Stimulated activated CD4-positive, alpha-beta T cell treated with anti-CD3 and anti-CD28 coated beads, Interleukin-4, amount 100 ng/mL, for 4 hours (primary cell): Measurements from ENCODE around the gene ALDH2.
A peak's percentile ranks its signal among the peaks of the same experiment; 100 is the strongest.
"Not testable (repeated sequence)": the region's sequence is repeated elsewhere in the genome, so short reads cannot be mapped to it uniquely, and the experiment has no call there.

Experiments
- DNase-seq, 2 experiments: peaks; one replicate each; pipeline ENCODE4 v3.0.0-alpha.2; 2020

Gene ALDH2

DNA sequence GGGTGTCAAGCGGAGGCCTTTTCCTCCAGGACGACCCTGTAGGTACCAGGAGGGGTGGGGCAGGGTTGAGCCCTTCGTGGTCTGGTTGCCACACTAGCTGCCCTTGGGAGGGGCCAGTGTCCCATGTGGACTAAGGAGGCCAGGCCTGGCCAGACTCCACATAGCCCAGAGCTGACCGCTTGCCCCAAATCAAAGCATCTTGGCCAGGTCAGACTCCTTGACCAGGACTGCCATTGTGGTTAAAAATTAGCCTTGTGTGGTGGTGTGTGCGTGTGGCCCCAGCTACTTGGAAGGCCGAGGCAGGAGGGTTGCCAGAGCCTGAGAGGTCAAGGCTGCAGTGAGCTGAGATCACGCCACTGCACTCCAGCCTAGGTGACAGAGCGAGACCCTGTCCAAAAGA, 24.8 kb downstream of the ALDH2 start:
- no peak for DNase-seq

DNA sequence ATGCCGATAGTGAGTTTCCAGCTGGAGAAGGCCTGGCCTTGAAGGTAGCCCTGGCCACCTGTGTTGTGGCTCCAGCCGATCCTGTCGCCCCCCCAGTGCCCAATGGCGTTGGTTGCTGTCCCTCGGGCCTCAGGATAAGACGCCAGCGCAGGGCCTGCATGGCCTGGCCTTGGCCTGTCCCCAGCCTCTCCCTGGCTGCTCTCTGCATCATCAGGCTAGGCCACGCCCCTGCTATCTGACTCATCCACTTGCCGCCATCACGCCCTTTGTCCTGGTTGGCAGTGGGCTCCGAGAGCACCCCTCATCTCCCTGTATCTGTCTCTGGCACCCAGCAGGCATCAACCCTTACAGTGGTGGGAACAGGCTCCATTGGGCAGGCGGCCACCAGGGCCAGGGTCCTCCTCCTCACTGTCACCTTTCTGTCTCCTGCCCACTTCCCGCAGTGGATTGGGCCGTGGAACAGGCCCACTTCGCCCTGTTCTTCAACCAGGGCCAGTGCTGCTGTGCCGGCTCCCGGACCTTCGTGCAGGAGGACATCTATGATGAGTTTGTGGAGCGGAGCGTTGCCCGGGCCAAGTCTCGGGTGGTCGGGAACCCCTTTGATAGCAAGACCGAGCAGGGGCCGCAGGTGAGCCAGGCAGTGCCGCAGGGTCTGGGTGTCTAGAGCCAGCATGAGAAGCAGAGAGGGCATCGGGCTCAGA, 25.6 kb downstream of the ALDH2 start:
- no peak for DNase-seq

DNA sequence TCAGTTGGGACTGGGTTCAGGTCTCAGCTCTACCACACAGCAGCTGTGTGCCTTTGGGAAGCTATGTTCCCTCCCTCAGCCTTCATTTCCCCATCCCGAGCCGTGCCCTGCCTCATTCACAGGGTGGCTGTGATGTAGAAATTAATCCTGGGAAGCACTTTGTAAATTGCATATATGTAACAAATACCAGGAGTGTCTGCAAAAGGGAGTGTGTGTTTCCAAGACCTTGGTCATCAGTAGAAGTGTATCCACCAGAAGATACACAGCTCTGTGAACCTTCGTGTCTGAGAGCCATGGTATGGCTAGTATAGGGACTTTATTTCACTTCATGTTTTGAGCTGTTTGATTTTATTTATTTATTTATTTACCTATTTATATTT, 26.1 kb downstream of the ALDH2 start:
- no peak for DNase-seq

DNA sequence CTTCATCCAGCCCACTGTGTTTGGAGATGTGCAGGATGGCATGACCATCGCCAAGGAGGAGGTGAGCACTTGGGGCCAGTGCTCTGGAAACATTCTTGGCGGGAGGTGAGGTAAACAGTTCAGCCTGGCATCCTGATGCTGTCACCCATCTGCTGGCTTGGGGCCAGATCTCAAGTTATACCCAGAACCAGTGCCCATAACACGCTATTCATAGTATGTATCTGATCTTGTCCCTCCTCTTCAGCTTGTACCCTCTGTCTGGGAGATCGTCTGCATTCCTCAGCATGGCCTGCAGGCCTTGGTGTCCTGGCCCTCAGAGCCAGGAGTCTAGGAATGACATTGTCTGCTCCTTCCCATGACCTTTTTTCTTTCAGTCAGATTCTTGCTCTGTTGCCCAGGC, 31.4 kb downstream of the ALDH2 start:
- DNase-seq, result no peak

DNA sequence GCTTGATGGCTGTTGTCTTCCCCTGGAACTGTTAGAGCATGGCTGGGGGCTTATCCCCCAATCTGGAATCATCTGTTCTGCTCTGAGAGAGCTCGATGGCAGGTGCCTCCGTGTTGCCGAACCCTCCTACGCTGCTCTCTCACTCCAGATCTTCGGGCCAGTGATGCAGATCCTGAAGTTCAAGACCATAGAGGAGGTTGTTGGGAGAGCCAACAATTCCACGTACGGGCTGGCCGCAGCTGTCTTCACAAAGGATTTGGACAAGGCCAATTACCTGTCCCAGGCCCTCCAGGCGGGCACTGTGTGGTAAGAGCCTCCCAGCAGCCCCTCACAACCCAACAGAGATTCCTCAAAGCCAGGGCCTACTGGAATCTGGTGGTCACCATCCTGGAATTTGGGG, 33.0 kb downstream of the ALDH2 start:
- DNase-seq, result no peak

DNA sequence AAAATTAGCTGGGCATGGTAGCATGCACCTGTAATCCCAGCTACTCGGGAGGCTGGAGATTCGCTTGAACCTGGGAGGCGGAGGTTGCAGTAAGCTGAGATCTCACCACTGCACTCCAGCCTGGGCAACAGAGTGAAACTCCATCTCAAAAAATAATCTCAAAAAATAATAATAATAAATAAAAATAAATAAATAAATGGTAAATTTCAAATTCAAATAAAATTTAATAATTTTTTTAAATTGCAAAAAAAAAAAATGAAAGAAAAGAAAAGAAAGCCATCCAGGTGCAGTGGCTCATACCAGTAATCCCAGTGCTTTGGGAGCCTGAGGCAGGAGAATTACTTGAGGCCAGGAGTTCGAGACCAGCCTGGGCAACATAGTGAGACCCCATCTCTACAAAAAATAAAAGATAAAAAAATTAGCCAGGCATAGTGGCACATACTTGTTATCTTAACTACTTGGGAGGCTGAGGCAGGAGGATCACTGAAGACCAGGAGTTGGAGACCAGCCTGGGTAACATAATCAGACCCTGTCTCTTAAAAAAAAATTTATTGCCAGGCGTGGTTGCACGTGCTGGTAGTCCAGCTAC, 36.4 kb downstream of the ALDH2 start:
- no peak for DNase-seq

DNA sequence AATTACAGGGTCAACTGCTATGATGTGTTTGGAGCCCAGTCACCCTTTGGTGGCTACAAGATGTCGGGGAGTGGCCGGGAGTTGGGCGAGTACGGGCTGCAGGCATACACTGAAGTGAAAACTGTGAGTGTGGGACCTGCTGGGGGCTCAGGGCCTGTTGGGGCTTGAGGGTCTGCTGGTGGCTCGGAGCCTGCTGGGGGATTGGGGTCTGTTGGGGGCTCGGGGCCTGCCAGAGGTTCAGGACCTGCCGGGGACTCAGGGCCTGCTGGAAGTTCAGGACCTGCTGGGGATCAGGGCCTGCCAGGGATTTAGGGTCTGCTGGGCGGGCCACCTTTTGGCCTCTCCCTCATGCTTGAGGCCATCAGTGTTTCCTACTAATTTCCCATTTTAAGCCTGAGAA, 37.1 kb downstream of the ALDH2 start:
- DNase-seq, result no peak

DNA sequence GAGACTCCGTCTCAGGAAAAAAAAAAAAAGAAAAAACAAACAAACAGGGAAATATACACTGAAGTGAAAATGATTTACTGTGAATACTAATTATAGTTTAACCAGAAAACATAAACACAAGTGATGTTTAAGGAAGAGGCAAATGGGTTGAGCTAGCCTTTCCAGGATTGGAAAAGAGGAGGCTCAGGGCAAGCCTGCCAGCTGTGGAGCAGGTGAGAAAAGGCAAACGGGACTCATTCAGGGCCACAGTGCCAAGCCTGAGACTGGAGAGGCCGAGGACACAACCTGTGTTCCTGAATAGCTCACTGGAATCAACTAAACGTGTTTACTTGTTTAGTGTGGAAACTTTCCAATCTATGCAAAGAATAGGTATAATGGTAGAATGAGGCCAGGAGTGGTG, 39.6 kb downstream of the ALDH2 start:
- DNase-seq, result no peak

DNA sequence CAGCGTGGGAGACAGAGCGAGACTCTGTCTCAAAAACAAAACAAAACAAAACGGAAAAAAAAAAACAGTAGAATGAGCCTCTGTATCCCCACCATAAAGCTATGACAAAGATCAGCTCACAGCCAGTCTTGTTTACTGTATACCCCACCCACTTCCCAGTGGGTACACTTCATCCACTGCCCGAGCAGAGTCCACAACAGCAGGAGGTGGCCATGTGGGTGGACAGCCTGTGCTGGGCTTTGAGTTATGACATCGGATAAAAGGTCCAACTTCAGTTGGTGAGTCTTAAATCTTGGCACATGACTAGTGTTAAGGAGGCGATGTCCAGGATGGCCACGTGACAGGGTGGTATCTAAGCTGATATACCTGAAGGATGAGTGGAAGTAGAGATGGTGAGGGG, 40.5 kb downstream of the ALDH2 start:
- no peak for DNase-seq

DNA sequence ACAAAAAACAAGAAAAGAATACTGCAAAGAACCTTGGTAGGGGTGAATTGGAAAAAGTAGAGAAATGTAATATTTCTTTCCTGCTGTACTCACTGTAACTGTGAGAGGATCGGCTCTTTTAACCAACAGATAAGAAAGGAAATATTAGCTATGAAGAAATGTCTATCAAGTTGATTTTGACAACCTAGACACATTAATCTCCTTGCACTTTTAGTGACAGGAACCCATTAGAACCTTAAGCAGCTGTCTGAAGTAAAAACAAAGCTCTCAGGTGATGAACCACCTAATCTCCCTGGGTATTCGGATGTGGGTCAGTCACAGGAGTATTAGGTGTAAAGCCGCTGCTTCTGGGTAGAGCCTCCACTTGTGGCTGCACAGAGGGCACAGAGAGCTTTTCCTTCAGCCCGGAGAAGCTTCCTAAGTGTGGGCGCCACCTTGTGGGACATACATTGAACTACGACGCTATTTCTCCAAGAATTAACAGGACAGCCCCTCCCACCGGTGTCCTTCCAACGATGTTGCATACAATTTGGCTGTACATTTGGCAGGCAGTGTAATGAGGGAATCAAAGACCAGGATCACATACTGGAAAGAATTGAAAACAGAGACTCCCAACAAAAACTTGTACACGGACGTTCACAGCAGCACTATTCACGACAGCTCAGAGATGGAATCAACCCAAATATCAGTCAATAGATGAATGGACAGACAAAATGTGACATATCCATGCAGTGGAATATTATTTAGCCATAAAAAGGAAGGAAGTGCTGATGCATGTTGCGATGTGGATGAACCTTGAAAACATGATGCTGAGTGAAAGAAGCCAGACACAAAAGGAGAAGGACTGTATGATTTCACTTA, 46.4 kb downstream of the ALDH2 start:
- peak; percentile 46 to 52 for DNase-seq

DNA sequence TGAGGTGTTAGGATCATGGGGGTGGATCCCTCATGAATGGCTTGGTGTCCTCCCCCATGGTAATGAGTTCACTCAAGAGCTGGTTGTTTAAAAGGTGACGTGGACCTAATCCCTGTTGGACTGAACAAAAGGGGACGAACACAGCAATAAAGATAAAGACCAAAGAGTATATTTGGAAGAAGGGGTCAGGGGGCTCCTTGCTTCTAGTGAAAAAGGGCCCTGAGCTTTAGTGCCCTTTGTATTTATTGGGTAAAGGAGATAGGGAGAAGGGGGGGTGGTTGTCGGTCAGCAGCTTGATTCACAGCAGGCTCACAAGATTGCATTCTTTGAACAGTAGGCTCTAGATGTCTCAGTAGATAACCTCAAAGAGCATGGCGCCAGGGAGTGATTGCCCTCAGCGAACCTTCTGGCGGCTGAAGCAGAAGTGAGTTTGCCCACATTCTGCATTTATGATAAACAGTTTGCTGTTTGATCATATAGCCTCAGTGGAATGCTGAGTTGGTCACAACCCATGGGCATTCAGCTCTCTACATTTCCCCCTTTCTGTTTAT, 49.4 kb downstream of the ALDH2 start:
- no peak for DNase-seq

DNA sequence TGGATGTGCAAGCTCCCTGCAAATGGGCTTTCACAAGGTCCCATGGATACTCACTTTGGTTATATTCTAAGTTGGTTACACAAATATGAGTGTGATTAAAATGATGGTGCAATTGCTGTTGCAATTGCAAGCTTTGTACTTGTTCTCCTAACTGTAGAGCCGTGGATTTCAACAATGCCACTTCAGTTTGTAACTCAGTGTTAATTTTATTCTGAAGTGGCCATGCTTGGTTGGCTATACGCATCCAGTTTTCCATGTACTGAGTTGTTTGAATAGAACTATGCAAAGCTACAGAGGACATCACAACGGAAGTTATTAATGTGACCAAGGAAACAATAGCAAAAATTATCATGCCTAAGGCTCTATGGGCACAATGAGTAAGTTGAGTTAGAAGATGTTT, 50.2 kb downstream of the ALDH2 start:
- not testable (repeated sequence) for DNase-seq

DNA sequence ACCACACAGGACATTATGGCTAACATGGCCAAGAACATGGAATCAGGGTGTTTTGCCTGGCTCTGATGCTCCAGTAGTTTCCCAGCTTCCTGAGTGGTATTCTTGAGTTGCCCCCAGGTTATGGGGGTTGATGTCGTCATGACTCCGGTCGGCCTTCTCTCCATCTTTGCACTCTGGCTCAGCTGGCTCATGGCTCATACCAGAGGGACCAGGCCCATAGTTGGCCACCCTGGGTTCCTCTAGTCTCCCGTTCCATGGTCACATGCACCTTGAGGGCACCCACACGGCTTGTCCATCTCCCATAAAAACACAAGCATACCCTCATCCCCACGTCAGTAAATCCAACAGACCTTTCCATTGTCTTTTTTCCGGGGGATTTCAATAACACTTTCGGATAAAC, 51.6 kb downstream of the ALDH2 start:
- no peak for DNase-seq

DNA sequence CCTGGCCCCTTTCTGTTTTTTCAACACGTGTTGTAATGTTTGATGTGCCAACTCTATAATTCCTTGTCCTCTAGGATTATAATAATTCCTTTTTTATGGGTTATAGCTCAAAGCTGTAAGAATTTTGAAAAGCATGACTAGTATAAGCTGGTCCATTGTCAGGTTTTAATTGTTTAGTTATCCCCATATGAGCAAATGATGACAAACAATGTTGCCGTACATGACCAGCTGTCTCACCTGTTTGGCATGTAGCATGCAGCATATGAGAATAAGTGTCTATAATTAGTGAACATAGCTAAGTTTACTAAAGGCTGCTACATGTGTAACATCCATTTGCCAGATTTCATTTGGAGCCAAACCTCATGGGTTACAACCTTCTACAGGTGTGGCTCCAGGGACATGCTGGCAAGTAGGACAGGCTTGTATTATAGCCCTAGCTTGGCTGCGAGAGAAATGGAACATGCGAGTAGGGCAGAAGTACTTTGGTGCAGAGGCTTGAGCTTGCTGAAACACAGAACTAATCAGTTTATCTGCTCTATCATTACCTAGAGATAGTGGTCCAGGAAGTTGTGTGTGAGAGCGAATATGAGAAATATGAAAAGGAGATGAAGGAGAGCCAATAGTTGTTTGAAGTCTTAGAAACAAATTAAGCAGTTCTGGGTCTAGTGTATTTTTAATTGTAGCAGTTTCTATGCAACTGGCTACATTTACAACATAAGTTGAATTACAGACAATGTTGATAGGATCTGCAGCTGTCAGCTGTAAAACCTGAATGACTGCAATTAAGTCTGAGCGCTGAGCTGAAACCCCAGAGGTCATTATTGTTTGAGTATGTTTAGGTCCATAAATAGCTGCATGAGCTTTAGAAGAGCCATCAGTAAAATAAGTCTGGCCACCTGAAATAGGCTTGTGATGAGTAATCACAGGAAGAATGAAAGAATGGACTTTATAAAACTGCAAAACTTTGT, 52.7 kb downstream of the ALDH2 start:
- DNase-seq, result no peak

DNA sequence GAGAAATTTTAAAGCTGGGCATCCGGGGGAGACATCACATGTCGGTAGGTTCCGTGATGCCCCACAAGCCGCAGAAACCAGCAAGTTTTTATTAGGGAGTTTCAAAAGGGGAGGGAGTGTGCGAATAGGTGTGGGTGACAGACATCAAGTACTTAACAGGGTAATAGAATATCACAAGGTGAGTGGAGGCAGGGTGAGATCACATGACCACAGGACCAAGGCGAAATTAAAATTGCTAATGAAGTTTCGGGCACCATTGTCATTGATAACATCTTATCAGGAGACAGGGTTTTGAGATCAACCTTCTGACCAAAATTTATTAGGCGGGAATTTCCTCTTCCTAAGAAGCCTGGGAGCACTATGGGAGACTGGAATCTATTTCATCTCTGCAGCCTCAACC, 54.1 kb downstream of the ALDH2 start:
- DNase-seq, result not testable (repeated sequence)

DNA sequence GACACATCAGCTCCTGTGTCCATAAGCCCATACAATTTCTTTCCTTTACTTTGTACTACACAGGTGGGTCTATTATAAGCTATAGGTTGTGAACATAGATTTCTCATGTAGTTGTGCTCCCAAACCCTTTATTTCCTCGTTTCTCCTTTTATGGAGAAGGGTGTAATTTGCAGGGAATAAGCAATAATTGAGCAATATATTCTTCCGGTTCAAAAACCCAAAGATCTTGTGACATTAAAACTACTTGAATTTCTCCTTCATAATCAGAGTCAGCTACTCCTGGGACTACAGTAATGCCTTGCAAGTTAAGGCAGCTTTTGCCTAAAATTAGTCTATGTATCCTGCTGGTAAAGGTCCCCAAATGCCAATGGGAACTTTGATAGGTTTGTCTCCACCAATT, 56.2 kb downstream of the ALDH2 start:
- DNase-seq, result no peak

DNA sequence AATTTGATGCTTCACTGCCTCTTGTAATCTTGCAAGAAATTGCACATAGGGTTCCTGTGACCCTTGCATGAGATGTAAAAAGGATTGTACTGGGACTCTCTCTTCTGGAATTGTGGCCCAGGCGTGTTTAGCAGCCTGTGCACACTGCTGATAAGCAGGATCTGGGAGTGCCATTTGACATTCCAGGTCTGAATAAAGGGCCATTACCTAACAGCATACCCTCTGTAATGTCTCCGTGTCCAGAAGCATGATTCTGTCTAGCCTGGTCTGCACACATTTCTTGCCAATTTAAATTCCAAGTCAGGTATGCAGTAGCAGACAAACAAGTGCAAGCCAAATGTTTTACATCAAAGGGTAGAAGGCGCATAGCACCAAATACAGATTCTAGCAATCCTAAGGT, 57.2 kb downstream of the ALDH2 start:
- DNase-seq, result no peak

DNA sequence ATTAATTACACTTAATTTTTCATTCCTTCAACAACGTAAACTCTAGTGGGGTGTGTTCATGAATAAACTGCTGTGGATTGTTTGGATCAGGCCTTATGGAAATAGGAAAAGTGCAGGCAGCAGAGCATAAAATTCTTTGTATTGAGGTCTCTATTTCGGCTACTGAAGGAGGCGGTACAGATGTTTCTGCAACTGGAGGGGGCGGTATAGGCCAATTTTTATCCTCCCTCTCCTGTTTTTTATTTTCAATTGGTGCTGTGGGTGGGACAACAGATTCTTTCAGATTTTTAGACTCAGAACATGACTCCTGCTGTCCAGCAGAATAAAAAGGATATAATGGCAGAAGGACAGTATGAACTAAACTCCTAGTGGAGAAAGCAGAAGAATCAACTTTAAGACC, 57.6 kb downstream of the ALDH2 start:
- not testable (repeated sequence) for DNase-seq

DNA sequence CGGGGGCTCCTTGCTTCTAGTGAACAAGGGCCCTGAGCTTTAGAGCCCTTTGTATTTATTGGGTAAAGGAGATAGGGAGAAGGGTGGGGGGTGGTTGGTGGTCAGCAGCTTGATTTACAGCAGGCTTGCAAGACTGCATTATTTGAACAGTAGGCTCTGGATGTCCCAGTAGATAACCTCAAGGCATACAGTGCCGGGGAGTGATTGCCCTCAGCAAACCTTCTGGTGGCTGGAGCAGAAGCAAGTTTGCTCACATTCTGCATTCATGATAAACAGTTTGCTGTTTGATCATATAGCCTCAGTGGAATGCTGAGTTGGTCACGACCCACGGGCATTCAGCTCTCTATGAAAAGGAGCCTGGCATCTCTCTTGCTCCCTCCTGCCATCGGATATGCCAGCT, 58.8 kb downstream of the ALDH2 start:
- no peak for DNase-seq

DNA sequence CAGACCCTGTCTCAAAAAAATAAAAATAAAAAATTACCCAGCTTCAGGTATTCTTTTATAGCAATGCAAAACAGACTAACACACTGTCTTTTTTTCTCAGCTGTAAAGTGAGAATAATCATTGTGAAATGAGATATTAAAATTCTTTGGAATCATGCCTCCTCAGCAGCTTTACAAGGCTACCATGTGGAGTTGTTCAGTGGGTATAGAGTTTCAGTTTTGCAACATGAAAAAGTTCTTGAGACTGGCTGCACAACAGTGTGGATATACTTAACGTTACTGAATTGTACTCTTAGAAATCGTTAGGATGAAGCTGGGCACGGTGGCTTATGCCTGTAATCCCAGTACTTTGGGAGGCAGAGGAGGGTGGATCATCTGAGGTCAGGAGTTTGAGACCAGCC, 59.6 kb downstream of the ALDH2 start:
- no peak for DNase-seq

DNA sequence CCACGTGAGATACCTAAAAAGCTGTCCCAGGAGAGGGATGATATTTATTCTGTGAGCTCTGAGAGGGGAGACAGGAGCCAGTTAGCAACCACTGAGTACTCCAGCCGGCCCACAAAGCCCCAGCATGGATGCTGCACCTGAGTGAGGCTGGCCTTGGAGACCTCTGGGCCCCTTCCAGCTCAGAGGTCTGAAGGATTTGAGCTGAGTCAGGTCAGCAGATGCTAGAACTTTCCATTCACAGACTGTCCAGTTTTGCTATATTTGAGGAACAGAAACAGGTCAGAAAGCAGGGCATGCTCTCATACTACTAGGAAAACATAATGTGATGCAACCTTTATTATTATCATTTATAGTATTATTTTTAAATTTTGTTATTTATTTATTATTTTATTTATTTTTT, 60.3 kb downstream of the ALDH2 start:
- no peak for DNase-seq

DNA sequence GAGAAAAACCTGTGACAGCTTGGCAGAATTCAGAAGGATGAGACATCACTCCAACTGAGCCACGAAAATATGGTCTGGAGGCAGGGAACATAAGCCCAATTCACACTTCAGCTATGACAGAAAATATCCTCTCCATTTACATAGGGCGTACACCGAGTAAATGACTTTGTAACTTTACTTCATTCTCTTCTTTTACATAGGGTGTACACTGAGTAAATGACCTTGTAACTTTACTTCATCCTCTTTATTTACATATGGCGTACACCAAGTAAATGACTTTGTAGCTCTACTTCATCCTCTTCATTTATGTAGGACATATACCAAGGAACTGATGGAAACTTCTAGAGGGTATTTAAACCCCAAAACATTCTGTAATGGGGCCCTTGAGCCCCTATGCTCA, 61.2 kb downstream of the ALDH2 start:
- DNase-seq, result no peak
